Fibroblast of peridontal ligament (primary cell): ENCODE results near the gene EYS.
"Not testable (repeated sequence)": the region's sequence is repeated elsewhere in the genome, so short reads cannot be mapped to it uniquely, and the experiment has no call there.

Source experiments
- DNase-seq: peaks from one replicate; pipeline ENCODE4 v3.0.0-alpha.2; 2010; ENCODE audit errors: extremely low read depth

Gene EYS

GRCh38 chr6:65633501-65633900, 73.5 kb downstream of the EYS start:
- no peak for DNase-seq

GRCh38 chr6:65631711-65632110, 75.3 kb downstream of the EYS start:
- no peak for DNase-seq

- not testable (repeated sequence) for DNase-seq
These were observed 79.5 kb downstream of the EYS start for GRCh38 chr6:65627434-65627999.

GRCh38 chr6:65627015-65627414, 80.0 kb downstream of the EYS start:
- no peak for DNase-seq

- no peak for DNase-seq
These were observed 83.5 kb downstream of the EYS start for GRCh38 chr6:65623566-65623965.

GRCh38 chr6:65610746-65611145, 96.3 kb downstream of the EYS start:
- no peak for DNase-seq

- DNase-seq = no peak
These were observed 111.5 kb downstream of the EYS start for GRCh38 chr6:65595540-65595939.

GRCh38 chr6:65570340-65570739, 136.7 kb downstream of the EYS start:
- no peak for DNase-seq

GRCh38 chr6:65569505-65569904, 137.5 kb downstream of the EYS start:
- DNase-seq = no peak

- not testable (repeated sequence) for DNase-seq
These were observed 138.0 kb downstream of the EYS start for GRCh38 chr6:65569056-65569455.

- no peak for DNase-seq
These were observed 140.9 kb downstream of the EYS start for GRCh38 chr6:65566117-65566516.

- DNase-seq = no peak
These were observed 149.0 kb downstream of the EYS start for GRCh38 chr6:65558071-65558470.

- DNase-seq = no peak
These were observed 149.8 kb downstream of the EYS start for GRCh38 chr6:65557224-65557623.

- no peak for DNase-seq
These were observed 160.1 kb downstream of the EYS start for GRCh38 chr6:65546894-65547293.

GRCh38 chr6:65545920-65546319, 161.1 kb downstream of the EYS start:
- no peak for DNase-seq

- no peak for DNase-seq
These were observed 168.4 kb downstream of the EYS start for GRCh38 chr6:65538644-65539043.

- DNase-seq = no peak
These were observed 169.4 kb downstream of the EYS start for GRCh38 chr6:65537600-65537999.

GRCh38 chr6:65531533-65531932, 175.5 kb downstream of the EYS start:
- DNase-seq = no peak

GRCh38 chr6:65524232-65524631, 182.8 kb downstream of the EYS start:
- DNase-seq = no peak

- no peak for DNase-seq
These were observed 201.3 kb downstream of the EYS start for GRCh38 chr6:65505736-65506135.

- DNase-seq = no peak
These were observed 206.0 kb downstream of the EYS start for GRCh38 chr6:65501045-65501444.

- DNase-seq = not testable (repeated sequence)
These were observed 223.4 kb downstream of the EYS start for GRCh38 chr6:65483652-65484051.

GRCh38 chr6:65469650-65470049, 237.4 kb downstream of the EYS start:
- no peak for DNase-seq

GRCh38 chr6:65468307-65468706, 238.7 kb downstream of the EYS start:
- no peak for DNase-seq
